GM10266 (cell line): ENCODE results near the gene APOL2.
"Not testable (repeated sequence)": the region's sequence is repeated elsewhere in the genome, so short reads cannot be mapped to it uniquely, and the experiment has no call there.

ENCODE experiments used
- DNase-seq: peaks from one replicate; pipeline ENCODE4 v3.0.0; 2012; ENCODE audit errors: extremely low spot score
- CTCF ChIP-seq: IDR thresholded peaks from 2 replicates; pipeline ENCODE4 v1.5.1; 2012; ENCODE audit warnings: mild to moderate bottlenecking, low read depth; ENCODE audit not compliant: control insufficient read depth, insufficient read depth; ENCODE audit errors: missing control alignments

APOL2 gene

GRCh38 chr22:36193577-36193976 lies 45.8 kb downstream of the APOL2 start:
- DNase-seq: no peak
- no peak for TF ChIP-seq CTCF

- TF ChIP-seq CTCF: no peak
- no peak for DNase-seq
Observed at GRCh38 chr22:36193171-36193570, 46.2 kb downstream of the APOL2 start.

- no peak for DNase-seq
- TF ChIP-seq CTCF: no peak
Observed at GRCh38 chr22:36192542-36192941, 46.8 kb downstream of the APOL2 start.

GRCh38 chr22:36191106-36191836 lies 48.1 kb downstream of the APOL2 start:
- TF ChIP-seq CTCF: no peak
- no peak for DNase-seq

GRCh38 chr22:36187862-36188261 lies 51.5 kb downstream of the APOL2 start:
- DNase-seq: not testable (repeated sequence)

GRCh38 chr22:36185828-36186624 lies 53.3 kb downstream of the APOL2 start:
- no peak for DNase-seq
- TF ChIP-seq CTCF: no peak

- no peak for TF ChIP-seq CTCF
- no peak for DNase-seq
Observed at GRCh38 chr22:36184433-36185025, 54.8 kb downstream of the APOL2 start.
